HG03442 (cell line): ENCODE results near the gene DCAF12L1.

Experiments
- ATAC-seq: cut with Tn5 transposase; IDR thresholded peaks from one replicate; pipeline ENCODE4 v1.9.1; 2021; ENCODE audit warnings: mild to moderate bottlenecking, moderate library complexity; ENCODE audit not compliant: unreplicated experiment

Gene DCAF12L1

DNA sequence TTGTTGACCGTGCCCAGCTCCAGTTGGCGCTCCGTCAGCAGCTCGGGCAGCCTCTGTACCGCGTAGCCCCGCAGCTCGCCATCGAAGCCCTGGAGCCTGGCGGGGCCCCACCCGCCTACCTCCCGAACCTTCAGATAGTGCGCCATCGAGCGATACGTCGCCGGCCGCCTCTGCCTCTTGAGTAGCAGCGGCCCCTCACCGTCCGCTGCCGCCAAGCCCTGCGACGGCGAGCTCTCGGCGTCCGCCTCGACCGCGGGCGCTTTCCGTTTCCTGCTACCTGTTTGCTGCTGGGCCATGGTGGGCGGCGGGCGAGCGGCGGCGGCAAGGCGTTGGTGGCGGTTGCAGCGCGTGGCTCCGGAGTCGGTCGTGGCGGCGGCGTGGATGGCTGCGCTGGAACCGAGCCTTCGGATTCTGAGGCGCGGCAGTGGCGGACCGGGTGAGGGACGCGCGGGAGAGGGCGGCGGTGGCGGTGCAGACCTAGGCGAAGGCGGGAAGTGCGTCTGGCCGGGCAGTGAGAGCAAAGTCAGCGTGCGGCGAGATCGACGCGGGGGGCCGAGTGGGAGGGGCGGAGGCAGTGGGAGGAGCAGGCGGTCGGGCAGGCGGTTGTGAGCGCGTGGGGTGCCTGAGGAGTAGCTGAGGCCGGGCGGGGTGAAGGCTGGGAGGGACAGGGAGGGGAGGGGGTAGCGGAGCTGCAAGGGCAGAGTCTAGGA, at the start of gene DCAF12L1:
Gene DCAF12L1 (minus strand): TSS at position 502 of the 710 bp plus-strand sequence. CDS start 206 bp downstream, at position 296.
- ATAC-seq, result no peak

DNA sequence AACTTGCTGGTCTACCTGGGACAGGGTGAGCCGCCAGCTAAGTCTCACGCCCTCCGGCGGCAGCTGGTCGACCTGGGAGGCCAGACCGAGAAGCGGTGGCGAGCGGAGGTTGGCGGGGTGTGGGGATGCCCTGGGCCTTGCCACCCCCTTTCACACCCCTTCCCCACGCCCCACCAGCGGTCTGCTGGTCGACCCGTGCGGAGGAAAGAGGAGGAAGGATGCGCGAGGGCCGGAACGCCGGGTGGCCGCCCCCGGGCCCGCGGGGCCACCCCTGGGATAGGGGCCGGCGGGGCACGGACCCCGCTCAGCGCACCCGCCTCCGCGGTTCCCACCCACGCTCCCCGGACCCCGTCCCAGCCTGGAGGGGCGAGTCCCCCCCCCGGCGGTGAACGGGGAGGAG, 28.3 kb upstream of the DCAF12L1 start:
- ATAC-seq, result no peak

DNA sequence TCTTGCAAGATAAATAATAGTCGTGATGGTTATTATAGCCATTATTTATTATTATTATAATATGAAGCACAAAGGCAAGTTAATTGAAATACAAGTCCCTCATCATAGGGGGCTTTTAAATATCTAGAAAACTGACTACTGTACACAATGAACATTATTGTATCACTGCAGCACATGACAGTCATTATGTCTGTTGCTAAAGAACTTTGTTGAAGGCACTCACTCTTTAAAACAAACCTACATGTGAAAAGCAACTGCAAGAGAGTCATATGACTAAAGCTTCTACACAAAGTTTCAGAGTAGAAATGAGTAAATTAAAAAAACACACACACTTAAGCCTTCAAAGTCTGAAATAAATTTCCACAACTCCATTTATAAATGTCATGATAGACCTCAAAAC, 23.3 kb upstream of the DCAF12L1 start:
- no peak for ATAC-seq

DNA sequence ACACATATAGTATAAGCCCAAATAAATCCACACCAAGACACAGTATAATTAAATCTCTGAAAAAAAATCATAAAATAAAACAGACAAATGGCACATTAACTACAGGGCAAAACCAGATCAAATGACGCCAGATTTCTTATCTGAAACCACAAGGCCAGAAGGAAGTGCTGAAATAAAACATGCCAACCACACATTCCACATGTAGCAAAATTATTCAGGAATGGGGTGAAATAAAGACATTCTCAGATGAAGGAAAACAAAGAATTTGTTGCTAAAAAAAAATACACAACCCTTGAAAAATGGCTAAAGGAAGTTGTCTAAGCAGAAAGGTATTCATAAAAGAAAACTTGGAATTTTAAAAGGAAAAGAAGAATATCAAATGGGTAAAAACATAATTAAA, 4.5 kb upstream of the DCAF12L1 start:
- ATAC-seq, result no peak

DNA sequence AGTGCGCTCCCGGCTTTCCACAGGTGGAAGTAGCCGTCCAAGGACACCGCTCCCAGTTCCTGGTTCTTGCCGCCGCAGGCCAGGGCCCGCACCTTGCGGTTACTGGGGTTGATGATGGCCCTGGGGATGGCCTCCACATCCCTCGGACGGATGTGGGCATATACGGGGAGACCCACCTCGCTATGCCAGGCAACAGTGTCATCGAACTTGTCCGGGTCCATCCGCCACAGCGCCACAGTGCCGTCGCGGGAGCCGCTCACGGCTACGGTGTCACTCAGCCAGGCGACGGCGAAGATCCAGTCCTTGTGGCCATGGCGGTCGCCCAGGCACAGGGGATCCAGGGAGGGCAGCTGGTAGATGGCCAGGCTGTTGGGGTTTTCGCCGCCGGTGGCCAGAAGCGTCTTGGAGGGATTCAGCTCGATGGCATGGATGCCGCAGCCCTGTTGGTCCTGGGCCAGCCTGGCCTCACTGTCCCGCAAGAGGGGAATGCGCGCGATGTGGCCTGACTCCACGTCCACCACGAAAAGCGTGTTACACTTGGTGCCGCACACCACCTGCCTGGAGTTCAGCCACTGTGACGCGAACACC, 795 bp downstream of the DCAF12L1 start:
- no peak for ATAC-seq

- ATAC-seq, result no peak
These were observed 1.3 kb downstream of the DCAF12L1 start for GRCh38 chrX:126551306-126551705.

DNA sequence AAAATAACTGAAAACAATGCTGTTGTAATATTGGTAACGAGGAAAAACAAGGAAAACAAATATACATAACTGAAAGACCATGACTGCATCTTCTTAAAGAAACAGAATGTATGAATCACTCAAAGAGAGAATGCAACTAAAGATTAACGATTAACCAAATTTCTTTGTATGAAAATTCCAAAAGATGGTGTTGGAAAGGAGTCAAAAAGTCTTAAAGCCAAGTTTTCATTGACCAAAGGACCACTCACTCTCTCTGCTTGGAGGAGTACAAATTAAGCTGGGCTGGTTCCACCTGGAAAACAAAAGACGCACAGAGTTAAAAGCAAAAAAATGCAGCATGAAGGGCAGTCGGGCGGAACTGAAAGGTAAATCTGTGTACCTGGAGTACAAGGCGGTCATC, 1.8 kb downstream of the DCAF12L1 start:
- ATAC-seq, result no peak

DNA sequence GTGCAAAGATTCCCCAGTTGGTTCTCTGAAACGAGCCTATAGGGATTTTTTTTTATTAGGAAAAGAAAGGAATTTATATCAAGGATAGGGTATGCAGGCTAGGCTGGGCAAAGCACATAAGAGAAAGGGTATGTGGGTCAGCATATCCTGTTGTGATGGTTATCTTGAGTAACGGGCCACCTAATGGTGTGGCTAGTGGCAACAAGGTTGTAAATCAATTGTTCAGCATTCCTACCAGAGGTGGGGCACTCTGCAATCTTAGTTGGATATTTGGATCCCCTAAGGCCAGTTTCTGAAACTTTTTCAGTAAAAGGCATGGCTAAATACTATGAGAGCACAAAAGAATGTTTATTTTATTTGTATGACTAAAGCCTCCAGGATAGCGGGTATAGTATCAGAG, 42.7 kb downstream of the DCAF12L1 start:
- ATAC-seq, result no peak
